Activated T-helper 2 cell treated with anti-CD3 and anti-CD28 coated beads, Interferon-gamma antibody, Interleukin-2, Interleukin-4, amounts not matched to agents 10 μg/mL and 5 μg/mL and 100 μg/mL, durations not matched to agents 14 hours and 24 hours and 36 hours (primary cell): ENCODE measurements around the gene HM13. TPM values are rescaled to one million over a fixed set of nuclear protein-coding genes. Genes with fewer than 3 reads are reported as not detected.
"Not testable (repeated sequence)": the region's sequence is repeated elsewhere in the genome, so short reads cannot be mapped to it uniquely, and the experiment has no call there.

Source experiments
- DNase-seq: peaks from one replicate; pipeline ENCODE4 v3.0.0; 2021; ENCODE audit warnings: low spot score
- H3K27ac Mint-ChIP-seq: one replicate; pipeline ENCODE4 v1.8.0; 2021; ENCODE audit warnings: mixed read lengths
- H3K27me3 Mint-ChIP-seq: one replicate; pipeline ENCODE4 v1.8.0; 2021; ENCODE audit warnings: low read depth, mixed read lengths
- H3K36me3 Mint-ChIP-seq: one replicate; pipeline ENCODE4 v1.8.0; 2021; ENCODE audit warnings: low read depth, mixed read lengths
- H3K4me1 Mint-ChIP-seq: one replicate; pipeline ENCODE4 v1.8.0; 2021; ENCODE audit warnings: low read depth, mixed read lengths
- H3K4me3 Mint-ChIP-seq: one replicate; pipeline ENCODE4 v1.8.0; 2021; ENCODE audit warnings: low read depth, mild to moderate bottlenecking, moderate library complexity, mixed read lengths
- H3K9me3 Mint-ChIP-seq: one replicate; pipeline ENCODE4 v1.8.0; 2021; ENCODE audit warnings: mixed read lengths
- intact Hi-C: fragments of 100-400 bp; cut with micrococcal nuclease; formaldehyde crosslinking; loops from one replicate; pipeline ENCODE4 v1.15.1; 2023
- total RNA-seq: library from RNA; stranded (reverse); gene quantifications from 2 replicates; pipeline ENCODE4 v1.2.3, GENCODE V29; 2022

The HM13 gene, protein sequence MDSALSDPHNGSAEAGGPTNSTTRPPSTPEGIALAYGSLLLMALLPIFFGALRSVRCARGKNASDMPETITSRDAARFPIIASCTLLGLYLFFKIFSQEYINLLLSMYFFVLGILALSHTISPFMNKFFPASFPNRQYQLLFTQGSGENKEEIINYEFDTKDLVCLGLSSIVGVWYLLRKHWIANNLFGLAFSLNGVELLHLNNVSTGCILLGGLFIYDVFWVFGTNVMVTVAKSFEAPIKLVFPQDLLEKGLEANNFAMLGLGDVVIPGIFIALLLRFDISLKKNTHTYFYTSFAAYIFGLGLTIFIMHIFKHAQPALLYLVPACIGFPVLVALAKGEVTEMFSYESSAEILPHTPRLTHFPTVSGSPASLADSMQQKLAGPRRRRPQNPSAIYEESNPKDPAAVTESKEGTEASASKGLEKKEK
- 184 and 188 TPM in 2 replicates for total RNA-seq

DNA sequence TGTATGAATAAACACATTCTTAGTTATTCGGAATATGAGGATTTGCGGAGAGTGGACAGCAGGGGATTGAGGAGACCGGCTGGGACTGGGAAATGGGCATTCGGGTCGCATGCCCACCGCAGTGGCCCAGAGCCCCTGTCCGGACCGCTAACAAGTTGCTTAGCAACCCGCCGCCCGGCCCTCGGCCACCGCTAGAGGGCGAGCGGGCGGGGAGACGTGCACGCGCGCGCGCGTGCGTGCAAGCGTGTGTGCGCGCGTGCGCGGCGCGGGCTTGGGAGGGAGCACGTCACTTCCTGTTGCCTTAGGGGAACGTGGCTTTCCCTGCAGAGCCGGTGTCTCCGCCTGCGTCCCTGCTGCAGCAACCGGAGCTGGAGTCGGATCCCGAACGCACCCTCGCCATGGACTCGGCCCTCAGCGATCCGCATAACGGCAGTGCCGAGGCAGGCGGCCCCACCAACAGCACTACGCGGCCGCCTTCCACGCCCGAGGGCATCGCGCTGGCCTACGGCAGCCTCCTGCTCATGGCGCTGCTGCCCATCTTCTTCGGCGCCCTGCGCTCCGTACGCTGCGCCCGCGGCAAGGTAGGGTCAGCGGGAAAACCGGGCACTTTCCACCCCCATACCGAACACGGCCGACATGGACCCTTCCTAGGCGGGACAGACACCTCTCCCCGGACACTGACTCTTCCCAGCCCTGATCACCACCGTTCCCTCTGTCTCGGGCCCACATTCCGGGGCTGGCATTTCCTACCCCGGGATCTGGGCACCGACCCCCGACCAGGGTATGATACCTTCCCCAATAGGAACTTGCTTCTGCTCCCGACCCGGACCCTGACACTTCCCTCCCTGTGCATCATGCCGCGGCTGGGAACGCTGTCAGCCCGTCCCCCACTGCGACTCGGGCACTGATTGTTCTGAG is at the start of gene HM13:
Gene HM13, plus strand, starts transcription at position 289 of the 918 bp plus-strand sequence. Its CDS starts 110 bp downstream, at position 399.
- Mint-ChIP-seq H3K36me3 (peaks cover 8% of the 10 kb centered on the region), H3K27ac (no peak within 1 kb of the TSS), H3K4me3 (peak within 1 kb of the TSS; percentile 61), H3K27me3 (peaks cover 2% of the 10 kb centered on the region), H3K4me1 (peaks cover 2% of the 10 kb centered on the region), H3K9me3 (no peaks in the 10 kb centered on the region)
- intact Hi-C loops = loop anchor here (1.0 to 10.0 kb wide), 2 partner anchors 28 to 210 kb away; partner anchors contain the start of gene BCL2L1
- peak; percentile 86 for DNase-seq

DNA sequence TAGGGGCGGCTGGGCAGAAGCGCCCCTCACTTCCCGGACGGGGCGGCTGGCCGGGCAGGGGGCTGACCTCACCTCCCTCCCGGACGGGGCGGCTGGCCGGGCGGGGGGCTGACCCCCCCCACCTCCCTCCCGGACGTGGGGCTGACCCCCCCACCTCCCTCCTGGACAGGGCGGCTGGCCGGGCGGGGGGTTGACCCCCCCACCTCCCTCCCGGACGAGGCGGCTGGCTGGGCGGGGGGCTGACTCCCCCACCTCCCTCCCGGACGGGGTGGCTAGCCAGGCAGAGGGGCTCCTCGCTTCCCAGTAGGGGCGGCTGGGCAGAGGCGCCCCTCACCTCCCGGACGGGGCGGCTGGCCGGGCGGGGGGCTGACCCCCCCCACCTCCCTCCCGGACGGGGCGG is 43.3 kb upstream of the HM13 start:
- DNase-seq, H3K9me3 Mint-ChIP-seq, H3K4me1 Mint-ChIP-seq, H3K36me3 Mint-ChIP-seq, H3K27ac Mint-ChIP-seq, H3K4me3 Mint-ChIP-seq, intact Hi-C loops: not testable (repeated sequence)
- peaks cover 17% of the 10 kb centered on the region for H3K27me3 Mint-ChIP-seq

DNA sequence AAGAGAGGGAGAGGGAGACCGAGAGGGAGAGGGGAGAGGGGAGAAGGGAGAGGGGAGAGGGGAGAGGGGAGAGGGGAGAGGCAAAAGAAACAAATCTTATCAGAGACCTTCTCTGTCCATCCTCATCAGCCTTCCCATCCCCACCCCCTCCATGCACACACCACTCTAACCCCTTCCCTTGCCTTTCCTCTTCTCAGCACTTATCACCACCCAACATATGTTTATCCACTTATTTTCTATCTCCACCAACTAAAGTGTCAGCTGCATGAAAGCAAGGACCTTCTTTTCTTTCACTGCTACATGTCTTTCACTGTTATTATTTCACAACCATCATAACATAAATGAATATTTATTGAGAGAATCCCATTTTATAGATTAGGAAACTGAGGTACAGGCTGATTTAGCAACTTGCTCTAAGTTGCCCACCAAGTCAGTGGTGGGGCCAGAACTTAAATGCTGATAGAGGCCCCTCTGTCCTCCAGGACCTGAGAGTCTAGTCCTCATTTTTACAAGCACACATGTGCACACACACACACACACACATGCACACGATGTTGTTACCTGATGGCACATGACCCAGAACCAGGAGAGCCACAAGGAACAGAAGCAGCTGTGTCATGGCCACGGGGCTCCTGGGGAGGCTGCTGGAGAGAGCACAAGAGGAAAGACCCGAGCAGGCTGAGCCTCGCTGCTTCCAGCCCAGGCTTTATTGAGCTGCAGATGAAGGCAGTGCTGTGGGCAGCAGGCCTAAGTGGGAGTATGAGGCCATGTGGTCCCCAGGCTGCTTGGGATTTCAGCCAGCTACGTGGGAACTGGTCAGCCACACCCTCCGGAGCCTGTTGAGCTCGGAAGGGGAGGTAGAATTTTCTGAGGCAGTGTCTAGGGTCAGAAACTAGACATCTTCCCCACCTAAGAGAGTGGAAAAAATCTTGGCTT is 41.6 kb upstream of the HM13 start:
- H3K27ac Mint-ChIP-seq = no peak overlapping the region
- no peak overlapping the region for H3K4me3 Mint-ChIP-seq
- peaks cover 6% of the 10 kb centered on the region for H3K4me1 Mint-ChIP-seq
- intact Hi-C loops = no loop called here
- H3K36me3 Mint-ChIP-seq = no peaks in the 10 kb centered on the region
- peaks cover 30% of the 10 kb centered on the region for H3K27me3 Mint-ChIP-seq
- peaks cover 4% of the 10 kb centered on the region for H3K9me3 Mint-ChIP-seq
- DNase-seq = no peak

DNA sequence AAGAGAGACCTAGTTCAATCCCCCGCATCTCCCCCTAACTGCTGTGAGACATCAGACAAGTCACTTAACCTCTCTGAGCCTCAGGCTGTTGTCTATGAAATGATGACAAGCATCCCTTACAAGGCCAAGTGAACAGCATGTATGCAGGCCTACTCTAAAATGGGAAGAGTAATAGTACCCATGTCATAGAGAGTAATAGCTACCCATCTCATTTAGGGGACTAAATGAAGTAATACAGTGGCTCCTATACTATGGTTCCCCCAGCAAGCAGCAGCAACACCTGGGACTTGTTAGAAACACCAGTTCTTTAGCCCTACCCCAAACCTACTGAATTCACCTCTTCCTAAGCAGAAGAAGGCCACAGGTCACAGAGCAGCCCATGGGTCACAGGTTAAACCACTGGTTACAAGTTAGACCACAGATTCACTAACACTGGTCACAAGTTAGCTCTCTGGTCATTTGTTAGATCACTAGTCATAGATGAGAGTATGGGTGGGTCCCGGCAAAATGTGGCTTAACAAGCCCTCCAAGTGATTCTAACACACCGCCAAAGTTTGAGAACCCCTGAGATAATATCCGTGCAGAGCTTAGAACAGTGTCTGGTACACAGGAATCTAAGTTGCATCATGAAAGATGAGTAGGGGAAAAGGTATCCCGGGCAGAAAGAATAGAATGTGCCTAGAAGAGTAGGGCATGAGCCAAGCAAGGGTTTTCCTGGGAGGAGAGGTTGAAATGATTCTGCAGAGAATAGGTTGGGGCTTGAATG is 40.7 kb upstream of the HM13 start:
- no peak overlapping the region for H3K4me3 Mint-ChIP-seq
- DNase-seq = no peak
- intact Hi-C loops = no loop called here
- H3K27me3 Mint-ChIP-seq = peaks cover 34% of the 10 kb centered on the region
- H3K4me1 Mint-ChIP-seq = peaks cover 6% of the 10 kb centered on the region
- no peaks in the 10 kb centered on the region for H3K36me3 Mint-ChIP-seq
- peaks cover 4% of the 10 kb centered on the region for H3K9me3 Mint-ChIP-seq
- H3K27ac Mint-ChIP-seq = no peak overlapping the region

DNA sequence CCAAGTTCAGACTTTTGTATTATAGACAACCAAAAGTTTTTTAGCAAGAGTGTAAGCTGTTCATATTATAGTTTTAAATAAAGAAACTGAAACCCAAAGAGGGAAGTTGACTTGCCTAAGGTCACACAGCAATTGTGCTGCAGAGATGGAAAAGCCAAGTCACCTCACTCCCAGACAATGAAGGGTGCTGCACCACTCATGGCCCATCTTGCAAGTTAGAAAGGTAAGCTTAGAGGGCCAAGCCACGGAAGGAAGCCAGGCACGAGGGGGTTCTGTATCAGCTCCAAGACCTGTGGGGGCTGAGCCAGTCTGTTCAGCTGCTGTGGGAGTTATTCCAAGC is 40.2 kb upstream of the HM13 start:
- Mint-ChIP-seq H3K4me1 (peaks cover 6% of the 10 kb centered on the region), H3K27me3 (peaks cover 34% of the 10 kb centered on the region), H3K27ac (no peak overlapping the region), H3K36me3 (no peaks in the 10 kb centered on the region), H3K4me3 (no peak overlapping the region), H3K9me3 (peaks cover 4% of the 10 kb centered on the region)
- no peak for DNase-seq
- intact Hi-C loops = no loop called here

DNA sequence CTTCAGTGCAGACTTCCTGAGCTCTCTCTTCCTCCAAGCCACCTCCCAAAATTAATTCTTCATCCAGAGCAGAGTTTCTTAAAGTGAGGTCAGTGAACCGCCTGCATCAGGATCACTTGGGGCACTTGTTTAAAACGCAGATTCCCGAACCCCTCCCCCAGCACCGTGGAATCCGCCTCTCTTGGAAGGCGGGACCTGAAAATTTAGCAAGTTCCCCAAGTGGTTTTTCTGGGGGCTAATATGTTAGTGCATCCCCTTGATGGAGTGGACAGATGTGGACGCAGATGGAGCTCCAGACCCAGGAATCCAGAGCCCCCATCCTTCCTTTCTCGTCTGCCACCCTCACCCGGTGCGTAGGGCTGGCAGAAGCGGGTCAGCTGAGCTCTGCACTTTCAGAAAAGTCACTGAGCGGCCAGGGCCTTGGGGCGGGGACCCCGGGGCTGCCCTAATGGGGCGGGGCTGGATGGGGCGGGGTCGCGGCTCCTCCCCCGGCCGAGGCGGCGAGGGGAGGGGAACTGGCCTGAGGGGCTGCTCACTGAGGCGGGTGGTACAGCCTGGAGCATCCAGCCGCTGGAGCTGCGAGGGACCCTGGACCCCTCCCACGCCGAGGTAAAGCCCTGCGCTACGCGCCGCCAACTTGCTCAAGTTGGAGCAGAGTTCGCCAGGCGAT is 39.3 kb upstream of the HM13 start, which contains the start of the genes DEFB124 and REM1:
Gene DEFB124, minus strand, starts transcription at position 370 of the 670 bp plus-strand sequence. CDS start 2,114 bp downstream, outside the sequence.
Gene REM1, plus strand, starts transcription at position 531 of the 670 bp plus-strand sequence. CDS start 1,158 bp downstream, outside the sequence.
- H3K36me3 Mint-ChIP-seq = no peaks in the 10 kb centered on the region
- no peak for DNase-seq
- intact Hi-C loops = no loop called here
- no peak within 1 kb of the TSS for H3K27ac Mint-ChIP-seq
- peaks cover 34% of the 10 kb centered on the region for H3K27me3 Mint-ChIP-seq
- H3K9me3 Mint-ChIP-seq = peaks cover 4% of the 10 kb centered on the region
- peaks cover 6% of the 10 kb centered on the region for H3K4me1 Mint-ChIP-seq
- no peak within 1 kb of the TSS for H3K4me3 Mint-ChIP-seq

DNA sequence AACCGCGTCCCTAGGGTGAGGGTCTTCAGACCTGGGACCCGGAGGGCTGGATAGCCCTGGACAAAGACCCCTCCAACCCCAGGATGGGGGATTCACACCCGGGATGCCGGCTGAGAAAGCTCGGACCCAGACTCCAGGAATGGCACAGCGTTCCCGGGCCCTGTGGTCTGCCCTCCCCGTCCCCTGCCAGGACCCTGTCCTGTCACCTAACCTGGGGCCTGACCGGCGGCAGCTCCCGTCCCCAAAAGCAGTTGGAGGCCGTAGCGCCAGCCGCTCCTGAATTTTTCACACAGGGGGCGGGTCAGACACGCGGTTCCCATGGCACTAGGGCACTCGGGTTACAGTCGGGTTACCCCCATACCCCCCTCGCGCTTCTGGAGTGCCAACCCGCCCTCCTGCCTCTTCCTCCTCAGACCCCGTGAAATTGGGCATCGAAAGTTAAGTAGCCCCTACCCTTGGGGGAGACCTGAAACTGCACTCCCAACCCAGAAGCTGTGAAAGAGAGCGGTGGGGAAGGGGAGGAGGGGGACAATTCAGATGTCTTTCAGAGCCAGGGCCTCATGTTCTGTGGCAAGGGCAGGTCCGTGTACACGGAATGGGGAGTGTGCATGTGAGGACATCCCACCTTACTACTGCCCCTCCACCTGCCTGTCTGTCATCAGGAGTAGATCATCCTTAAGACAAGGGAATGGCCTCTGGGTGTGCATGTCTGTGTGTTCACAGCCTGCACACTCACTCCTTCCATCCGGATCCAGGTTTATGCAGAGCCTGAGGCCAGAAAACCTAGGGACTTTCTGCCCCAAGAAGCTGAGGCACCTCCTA is 38.6 kb upstream of the HM13 start:
- no peak for DNase-seq
- Mint-ChIP-seq H3K27ac (no peak overlapping the region), H3K27me3 (peaks cover 34% of the 10 kb centered on the region), H3K36me3 (no peaks in the 10 kb centered on the region), H3K9me3 (peaks cover 4% of the 10 kb centered on the region), H3K4me1 (peaks cover 6% of the 10 kb centered on the region), H3K4me3 (no peak overlapping the region)
- intact Hi-C loops = no loop called here

DNA sequence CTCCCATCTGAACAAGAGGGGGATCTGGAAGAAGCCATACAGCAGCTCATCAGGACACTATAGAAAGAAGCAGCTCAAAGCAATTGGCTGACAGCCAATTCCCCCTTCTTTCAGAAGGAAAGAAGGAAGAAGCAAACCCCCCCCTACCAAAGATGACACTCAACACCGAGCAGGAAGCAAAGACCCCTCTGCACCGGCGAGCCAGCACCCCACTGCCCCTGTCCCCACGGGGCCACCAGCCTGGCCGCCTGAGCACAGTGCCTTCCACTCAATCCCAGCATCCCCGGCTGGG is 38.0 kb upstream of the HM13 start:
- peaks cover 6% of the 10 kb centered on the region for H3K4me1 Mint-ChIP-seq
- H3K27ac Mint-ChIP-seq = no peak overlapping the region
- peaks cover 34% of the 10 kb centered on the region for H3K27me3 Mint-ChIP-seq
- intact Hi-C loops = no loop called here
- H3K9me3 Mint-ChIP-seq = peaks cover 4% of the 10 kb centered on the region
- DNase-seq = no peak
- H3K4me3 Mint-ChIP-seq = no peak overlapping the region
- no peaks in the 10 kb centered on the region for H3K36me3 Mint-ChIP-seq

DNA sequence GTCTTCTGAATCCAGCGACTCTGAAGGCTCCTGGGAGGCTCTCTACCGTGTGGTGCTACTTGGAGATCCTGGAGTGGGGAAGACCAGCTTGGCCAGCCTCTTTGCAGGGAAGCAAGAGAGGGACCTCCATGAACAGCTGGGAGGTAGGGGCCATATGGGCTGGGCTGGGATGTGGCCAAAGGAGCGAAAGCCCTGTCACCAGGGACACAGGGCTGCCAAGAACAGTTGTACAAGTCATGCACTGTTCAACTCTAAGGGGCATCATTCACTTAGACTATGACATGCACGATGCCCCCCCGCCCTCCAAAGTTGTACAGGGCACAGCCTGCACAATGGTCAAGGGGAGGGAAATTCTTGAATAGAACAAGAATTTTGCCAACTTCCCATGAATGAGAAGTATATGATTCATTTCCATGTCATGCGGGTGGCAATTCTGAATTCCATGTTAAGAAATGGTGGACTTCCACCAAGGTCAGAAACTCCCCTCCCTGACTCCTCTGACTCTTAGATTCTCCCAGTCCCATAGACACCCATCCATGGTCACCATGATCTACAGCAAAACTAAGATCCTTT is 37.5 kb upstream of the HM13 start:
- DNase-seq = no peak
- Mint-ChIP-seq H3K27ac (no peak overlapping the region), H3K9me3 (peaks cover 4% of the 10 kb centered on the region), H3K4me3 (no peak overlapping the region), H3K27me3 (peaks cover 37% of the 10 kb centered on the region), H3K36me3 (no peaks in the 10 kb centered on the region), H3K4me1 (peaks cover 6% of the 10 kb centered on the region)
- intact Hi-C loops = no loop called here

DNA sequence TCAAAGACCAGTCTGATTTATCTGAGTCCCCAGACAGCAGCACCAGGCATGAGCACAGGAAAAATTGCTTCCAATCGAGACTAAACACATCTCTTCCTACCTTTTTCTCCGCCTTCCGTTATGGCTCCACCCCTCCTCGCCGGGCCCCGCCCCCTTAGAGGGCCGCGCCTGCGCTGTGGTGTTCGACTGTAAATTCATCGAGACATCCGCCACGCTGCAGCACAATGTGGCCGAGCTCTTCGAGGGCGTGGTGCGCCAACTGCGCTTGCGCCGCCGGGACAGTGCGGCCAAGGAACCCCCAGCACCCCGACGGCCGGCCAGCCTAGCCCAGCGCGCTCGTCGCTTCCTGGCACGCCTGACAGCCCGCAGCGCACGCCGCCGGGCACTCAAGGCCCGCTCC is 30.2 kb upstream of the HM13 start:
- Mint-ChIP-seq H3K27ac (no peak overlapping the region), H3K4me1 (peaks cover 4% of the 10 kb centered on the region), H3K9me3 (no peaks in the 10 kb centered on the region), H3K27me3 (peaks cover 19% of the 10 kb centered on the region), H3K4me3 (no peak overlapping the region), H3K36me3 (no peaks in the 10 kb centered on the region)
- intact Hi-C loops = no loop called here
- DNase-seq = no peak
